HCT116 (cell line): ENCODE measurements around the gene AMACR. TPM values are rescaled to one million over a fixed set of nuclear protein-coding genes. Genes with fewer than 3 reads are reported as not detected.

Experiments
- ATAC-seq: fragments of 200-7000 bp; cut with Tn5 transposase; 2 replicates; pipeline ENCODE4 v1.9.1; 2020; ENCODE audit warnings: mild to moderate bottlenecking, moderate library complexity
- BruUV-seq: library from RNA; stranded (reverse); fragments of 400-500 nt; replicated peaks from 2 replicates; lab custom pipeline; 2021; lab: Mats Ljungman, UMichigan
- CTCF ChIA-PET: fragments of 300-600 bp; sonication (Branson Sonifier 250); formaldehyde crosslinking; loops from one replicate; lab custom pipeline; 2021; ENCODE audit warnings: antibody characterized with exemption; lab: Charles Lee
- POLR2A ChIA-PET: fragments of 300-600, 350-600 bp; sonication (Branson Sonifier 250); formaldehyde crosslinking; loops from one replicate; lab custom pipeline; 2021; ENCODE audit warnings: antibody characterized with exemption; lab: Charles Lee
- RAD21 ChIA-PET, 2 experiments: fragments of 300-600 bp; sonication (Branson Sonifier 250); formaldehyde crosslinking; loops; one replicate each; lab custom pipeline; 2023; ENCODE audit warnings: low total read pairs in 2 of 2; ENCODE audit not compliant: uncharacterized antibody in 2 of 2, unreplicated experiment in 2 of 2, low non-redundant PET in 1 of 2; lab: Charles Lee
- DNase-seq: peaks from one replicate; pipeline ENCODE4 v3.0.0-alpha.2; 2010; ENCODE audit warnings: low read depth, low spot score
- H2AFZ ChIP-seq: fragments of 200-600 bp; shearing (Covaris generic), sonication (generic); 2 replicates; pipeline ENCODE4 v1.6.1; 2017; ENCODE audit warnings: low read depth, mixed run types, mixed read lengths, antibody characterized with exemption, low read length; ENCODE audit not compliant: poor library complexity, severe bottlenecking
- H3K27ac ChIP-seq: 2 replicates; pipeline ENCODE4 v1.5.1; 2012; ENCODE audit warnings: low read depth, low read length
- H3K27me3 ChIP-seq: fragments of 200-600 bp; sonication (generic); 2 replicates; pipeline ENCODE4 v1.6.1; 2016; ENCODE audit warnings: mixed run types, low read length, mixed read lengths; ENCODE audit not compliant: insufficient read depth
- H3K36me3 ChIP-seq, 2 experiments: fragments of 200-500 bp in 1 of 2; fragments of 200-600 bp in 1 of 2; sonication (Bioruptor generic) in 1 of 2; sonication (generic) in 1 of 2; 2 replicates each; pipeline versions ENCODE4 v1.5.1 to v1.6.1; 2014 to 2016; ENCODE audit warnings: low read length in 2 of 2, inconsistent platforms in 1 of 2, mixed read lengths in 1 of 2, mixed run types in 1 of 2; ENCODE audit not compliant: insufficient read depth in 2 of 2, control insufficient read depth in 1 of 2
- H3K4me1 ChIP-seq, 2 experiments: fragments of 200-600 bp in 1 of 2; sonication (generic) in 1 of 2; 2 replicates each; pipeline versions ENCODE4 v1.5.1 to v1.6.1; 2012 to 2017; ENCODE audit warnings: low read length in 2 of 2, inconsistent platforms in 1 of 2, mild to moderate bottlenecking in 1 of 2, mixed read lengths in 1 of 2, mixed run types in 1 of 2, moderate library complexity in 1 of 2; ENCODE audit not compliant: insufficient read depth in 2 of 2, control insufficient read depth in 1 of 2
- H3K4me2 ChIP-seq: fragments of 200-600 bp; sonication (generic); 2 replicates; pipeline ENCODE4 v1.6.1; 2017; ENCODE audit warnings: mixed run types, low read length, mixed read lengths
- H3K4me3 ChIP-seq, 2 experiments: fragments of 200-600 bp in 1 of 2; sonication (generic) in 1 of 2; replicated peaks in 1 of 2; 2 replicates each; pipeline ENCODE4 v1.5.1; 2011 to 2016; ENCODE audit warnings: low read length in 2 of 2, control low read depth in 1 of 2, low read depth in 1 of 2, mild to moderate bottlenecking in 1 of 2, mixed read lengths in 1 of 2, mixed run types in 1 of 2
- H3K79me2 ChIP-seq: fragments of 200-600 bp; sonication (generic); 2 replicates; pipeline ENCODE4 v1.6.1; 2017; ENCODE audit warnings: mild to moderate bottlenecking, mixed run types, low read length, moderate library complexity, mixed read lengths; ENCODE audit not compliant: insufficient read depth
- H3K9ac ChIP-seq: fragments of 200-600 bp; sonication (generic); 2 replicates; pipeline ENCODE4 v1.6.1; 2016; ENCODE audit warnings: low read length, mixed read lengths
- H3K9me2 ChIP-seq: fragments of 200-600 bp; sonication (generic), shearing (Covaris generic); 2 replicates; pipeline ENCODE4 v1.6.1; 2017; ENCODE audit warnings: mixed run types, mild to moderate bottlenecking, moderate library complexity; ENCODE audit not compliant: insufficient read depth
- H3K9me3 ChIP-seq, 2 experiments: fragments of 200-500 bp in 1 of 2; fragments of 200-600 bp in 1 of 2; sonication (Bioruptor generic) in 1 of 2; sonication (generic) in 1 of 2; 2 replicates each; pipeline ENCODE4 v1.6.1; 2014 to 2017; ENCODE audit warnings: low read length in 2 of 2, mixed read lengths in 2 of 2, inconsistent platforms in 1 of 2, low read depth in 1 of 2, mild to moderate bottlenecking in 1 of 2, mixed run types in 1 of 2, moderate library complexity in 1 of 2; ENCODE audit not compliant: control insufficient read depth in 1 of 2, insufficient read depth in 1 of 2
- H4K20me1 ChIP-seq: fragments of 200-600 bp; sonication (generic), shearing (Covaris generic); 2 replicates; pipeline ENCODE4 v1.6.1; 2017; ENCODE audit warnings: mixed run types, mild to moderate bottlenecking, moderate library complexity; ENCODE audit not compliant: insufficient read depth
- CBX3 ChIP-seq: IDR thresholded peaks from 2 replicates; pipeline ENCODE4 v1.6.1; 2012; ENCODE audit warnings: low read depth
- EZH2phosphoT487 ChIP-seq: fragments of 200-600 bp; IDR thresholded peaks from 2 replicates; pipeline ENCODE4 v1.6.1; 2018; ENCODE audit warnings: antibody characterized with exemption, borderline replicate concordance
- POLR2A ChIP-seq: IDR thresholded peaks from 2 replicates; pipeline ENCODE4 v1.7.0; 2011; ENCODE audit warnings: borderline replicate concordance; ENCODE audit not compliant: insufficient read depth, insufficient read length; ENCODE audit errors: extremely low read depth
- ZNF274 ChIP-seq: fragments of 200-500 bp; sonication (Bioruptor generic); IDR thresholded peaks from 2 replicates; pipeline ENCODE4 v1.6.1; 2014; ENCODE audit warnings: mild to moderate bottlenecking, low read depth, low read length, inconsistent platforms
- intact Hi-C: fragments of 100-400 bp; cut with micrococcal nuclease; formaldehyde crosslinking; loops from 2 replicates; pipeline ENCODE4 v1.10.0; 2022
- total RNA-seq: library from RNA; stranded (reverse); gene quantifications from one replicate; pipeline ENCODE4 v1.2.1, GENCODE V29; 2021; ENCODE audit not compliant: unreplicated experiment
- TF ChIP-seq, protein P1 (sequence below), 3 experiments: fragments of 200-600 bp in 1 of 3; sonication (generic) in 1 of 3; IDR thresholded peaks in 2 of 3; conservative IDR thresholded peaks in 1 of 3; 2 replicates each; pipeline ENCODE4 v1.5.1; 2012 to 2017; ENCODE audit warnings: low read depth in 2 of 3, low read length in 2 of 3, antibody characterized with exemption in 1 of 3, borderline replicate concordance in 1 of 3, control low read depth in 1 of 3, mild to moderate bottlenecking in 1 of 3, mixed read lengths in 1 of 3, mixed run types in 1 of 3, moderate library complexity in 1 of 3; ENCODE audit not compliant: insufficient read depth in 1 of 3
- TF ChIP-seq, protein P2 (sequence below): IDR thresholded peaks from 2 replicates; pipeline ENCODE4 v1.6.1; 2011; ENCODE audit warnings: mild to moderate bottlenecking, low read length, moderate library complexity; ENCODE audit not compliant: insufficient replicate concordance; ENCODE audit errors: extremely low read depth

Gene AMACR
- total RNA-seq, 1 experiment from 2014 or later, result 4.3 TPM

DNA sequence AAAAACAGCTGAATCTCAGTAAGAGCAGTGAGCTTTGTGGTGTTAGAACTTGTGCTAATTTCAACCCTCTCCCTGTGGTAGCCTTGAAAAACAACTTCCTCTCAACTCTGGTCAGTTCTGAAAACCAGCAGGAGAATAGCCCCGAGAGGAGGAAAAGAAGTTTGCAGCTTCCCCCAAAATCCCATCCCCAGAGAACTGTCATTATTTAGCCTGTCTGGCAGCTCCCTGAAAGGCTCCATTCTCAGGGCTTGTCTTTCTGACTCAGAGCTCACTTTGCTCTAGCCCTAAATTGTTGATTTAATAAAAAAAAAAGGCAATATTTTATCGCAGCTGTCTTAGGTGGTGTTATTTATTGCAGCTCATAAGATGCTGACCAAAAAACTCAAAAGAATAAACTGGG is 12.0 kb downstream of the AMACR start:
- no TSS peak for BruUV-seq
- Histone ChIP-seq H3K9me2 (no peaks in the 10 kb centered on the region), H3K79me2 (no peaks in the 10 kb centered on the region), H3K9ac (no peak overlapping the region), H3K36me3 (no peaks in the 10 kb centered on the region), H3K4me2 (no peak overlapping the region), H3K9me3 (no peaks in the 10 kb centered on the region), H3K4me1 (no peaks in the 10 kb centered on the region), H3K27me3 (no peaks in the 10 kb centered on the region), H2AFZ (no peak overlapping the region), H4K20me1 (no peaks in the 10 kb centered on the region), H3K27ac (no peak overlapping the region), H3K4me3 (no peak overlapping the region)
- POLR2A ChIA-PET, result no interaction called here
- no peak for TF ChIP-seq EZH2phosphoT487
- no peak for TF ChIP-seq ZNF274
- TF ChIP-seq, protein P1, sequence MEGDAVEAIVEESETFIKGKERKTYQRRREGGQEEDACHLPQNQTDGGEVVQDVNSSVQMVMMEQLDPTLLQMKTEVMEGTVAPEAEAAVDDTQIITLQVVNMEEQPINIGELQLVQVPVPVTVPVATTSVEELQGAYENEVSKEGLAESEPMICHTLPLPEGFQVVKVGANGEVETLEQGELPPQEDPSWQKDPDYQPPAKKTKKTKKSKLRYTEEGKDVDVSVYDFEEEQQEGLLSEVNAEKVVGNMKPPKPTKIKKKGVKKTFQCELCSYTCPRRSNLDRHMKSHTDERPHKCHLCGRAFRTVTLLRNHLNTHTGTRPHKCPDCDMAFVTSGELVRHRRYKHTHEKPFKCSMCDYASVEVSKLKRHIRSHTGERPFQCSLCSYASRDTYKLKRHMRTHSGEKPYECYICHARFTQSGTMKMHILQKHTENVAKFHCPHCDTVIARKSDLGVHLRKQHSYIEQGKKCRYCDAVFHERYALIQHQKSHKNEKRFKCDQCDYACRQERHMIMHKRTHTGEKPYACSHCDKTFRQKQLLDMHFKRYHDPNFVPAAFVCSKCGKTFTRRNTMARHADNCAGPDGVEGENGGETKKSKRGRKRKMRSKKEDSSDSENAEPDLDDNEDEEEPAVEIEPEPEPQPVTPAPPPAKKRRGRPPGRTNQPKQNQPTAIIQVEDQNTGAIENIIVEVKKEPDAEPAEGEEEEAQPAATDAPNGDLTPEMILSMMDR (IDR thresholded peaks at IDR 0.05 in 2 of 3, conservative IDR thresholded peaks at IDR 0.05 in 1 of 3; ENCODE audit: borderline replicate concordance in 1 of 3, insufficient read depth in 1 of 3, low read depth in 2 of 3, low read length in 2 of 3), result no peak
- TF ChIP-seq CBX3, result no peak
- TF ChIP-seq POLR2A, result no peak
- TF ChIP-seq, protein P2, sequence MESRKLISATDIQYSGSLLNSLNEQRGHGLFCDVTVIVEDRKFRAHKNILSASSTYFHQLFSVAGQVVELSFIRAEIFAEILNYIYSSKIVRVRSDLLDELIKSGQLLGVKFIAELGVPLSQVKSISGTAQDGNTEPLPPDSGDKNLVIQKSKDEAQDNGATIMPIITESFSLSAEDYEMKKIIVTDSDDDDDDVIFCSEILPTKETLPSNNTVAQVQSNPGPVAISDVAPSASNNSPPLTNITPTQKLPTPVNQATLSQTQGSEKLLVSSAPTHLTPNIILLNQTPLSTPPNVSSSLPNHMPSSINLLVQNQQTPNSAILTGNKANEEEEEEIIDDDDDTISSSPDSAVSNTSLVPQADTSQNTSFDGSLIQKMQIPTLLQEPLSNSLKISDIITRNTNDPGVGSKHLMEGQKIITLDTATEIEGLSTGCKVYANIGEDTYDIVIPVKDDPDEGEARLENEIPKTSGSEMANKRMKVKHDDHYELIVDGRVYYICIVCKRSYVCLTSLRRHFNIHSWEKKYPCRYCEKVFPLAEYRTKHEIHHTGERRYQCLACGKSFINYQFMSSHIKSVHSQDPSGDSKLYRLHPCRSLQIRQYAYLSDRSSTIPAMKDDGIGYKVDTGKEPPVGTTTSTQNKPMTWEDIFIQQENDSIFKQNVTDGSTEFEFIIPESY, result no peak
- DNase-seq, result no peak
- no peak for ATAC-seq
- RAD21 ChIA-PET, result no interaction called here
- intact Hi-C loops, result loop anchor here (2.0 kb wide), 1 partner anchor 471 kb away; no protein-coding TSS in a partner anchor
- CTCF ChIA-PET, result no interaction called here
